AG10803 (cell line): Measurements from ENCODE around the gene PLRG1.
"Not testable (repeated sequence)": the region's sequence is repeated elsewhere in the genome, so short reads cannot be mapped to it uniquely, and the experiment has no call there.

Experiments
- DNase-seq: peaks from one replicate; pipeline ENCODE4 v3.0.0; 2010; ENCODE audit warnings: low read depth
- H3K4me3 ChIP-seq: 2 replicates; pipeline ENCODE4 v1.5.1; 2011; ENCODE audit warnings: mild to moderate bottlenecking, low read length, control low read depth
- CTCF ChIP-seq: conservative IDR thresholded peaks from 2 replicates; pipeline ENCODE4 v1.5.1; 2011; ENCODE audit warnings: mild to moderate bottlenecking, low read length, control low read depth, inconsistent platforms

Gene PLRG1

GRCh38 chr4:154549894-154550790 lies at the start of gene PLRG1:
Gene PLRG1 (minus strand): TSS chr4:154550400. CDS start chr4:154550308, 92 bp downstream.
- no peak for TF ChIP-seq CTCF
- H3K4me3 ChIP-seq, result peak within 1 kb of the TSS; percentile 81
- DNase-seq, result peak; percentile 90

GRCh38 chr4:154597798-154598774 lies 47.9 kb upstream of the PLRG1 start:
- H3K4me3 ChIP-seq, result no peak overlapping the region
- DNase-seq, result no peak
- TF ChIP-seq CTCF, result no peak

GRCh38 chr4:154597281-154597680 lies 47.1 kb upstream of the PLRG1 start:
- not testable (repeated sequence) for DNase-seq, H3K4me3 ChIP-seq

- TF ChIP-seq CTCF, result no peak
- H3K4me3 ChIP-seq, result no peak overlapping the region
- DNase-seq, result no peak
Observed at GRCh38 chr4:154595807-154596206, 45.6 kb upstream of the PLRG1 start.

- H3K4me3 ChIP-seq, DNase-seq: not testable (repeated sequence)
Observed at GRCh38 chr4:154594343-154594742, 44.1 kb upstream of the PLRG1 start.

GRCh38 chr4:154593868-154594267 lies 43.7 kb upstream of the PLRG1 start:
- no peak overlapping the region for H3K4me3 ChIP-seq
- DNase-seq, result no peak
- TF ChIP-seq CTCF, result no peak

GRCh38 chr4:154591890-154592289 lies 41.7 kb upstream of the PLRG1 start:
- H3K4me3 ChIP-seq, result no peak overlapping the region
- TF ChIP-seq CTCF, result no peak
- no peak for DNase-seq
